Measurements from ENCODE around the gene ZNF646.

Gene ZNF646

GRCh38 chr16:31132303-31132979 lies 58.2 kb downstream of the ZNF646 start:
- DNase-seq: no peak

- DNase-seq: no peak
These were observed 58.9 kb downstream of the ZNF646 start for GRCh38 chr16:31133046-31133501.

All from NCI-H1048 (cell line).